ENCODE data around the gene SIGLEC14.

Gene SIGLEC14

DNA sequence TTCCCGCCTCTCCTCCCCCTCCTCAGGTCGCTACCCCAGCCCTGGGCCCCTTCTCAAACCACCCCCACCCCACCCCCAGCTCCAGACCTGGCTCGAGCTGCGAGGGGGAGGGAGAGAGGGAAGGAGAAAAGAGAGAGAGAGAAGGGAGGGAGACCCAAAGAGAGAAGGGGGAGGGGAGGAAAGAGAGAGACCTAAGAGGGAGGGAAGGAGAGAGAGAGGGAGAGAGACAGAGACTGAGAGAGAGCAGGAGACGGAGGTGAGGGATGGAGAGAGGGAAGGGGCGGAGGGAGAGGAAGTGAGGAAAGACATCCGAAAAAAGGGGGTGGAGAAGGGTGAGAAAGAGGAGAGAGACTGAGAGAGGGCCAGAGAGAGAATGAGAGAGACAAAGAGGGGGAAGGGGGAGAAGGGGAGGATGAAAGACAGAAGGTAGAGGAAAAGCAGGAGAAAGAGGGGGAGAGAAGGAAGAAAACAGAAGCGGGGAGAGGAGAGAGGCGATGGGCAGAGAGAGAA, 44.5 kb upstream of the SIGLEC14 start (continued):
- TF ChIP-seq ZNF585B (tag by site-specific recombination; IDR thresholded peaks at IDR 0.05) (no peak), ZNF121 (tag by site-specific recombination; IDR thresholded peaks at IDR 0.05) (no peak), ZBTB11 (tag by site-specific recombination; conservative IDR thresholded peaks at IDR 0.05; ENCODE audit: low read depth) (no peak; the same call in 1 of the 2 replicates), ZNF707 (tag by site-specific recombination; IDR thresholded peaks at IDR 0.05) (no peak), OSR2 (tag by site-specific recombination; IDR thresholded peaks at IDR 0.05) (no peak), ZNF23 (tag by site-specific recombination; IDR thresholded peaks at IDR 0.05; ENCODE audit: borderline replicate concordance) (no peak), ZNF830 (tag by site-specific recombination; IDR thresholded peaks at IDR 0.05; ENCODE audit: low read depth) (no peak), ZSCAN18 (tag by site-specific recombination; IDR thresholded peaks at IDR 0.05) (peak; percentile 77), ZBTB21 (tag by site-specific recombination; IDR thresholded peaks at IDR 0.05) (no peak), ZNF548 (tag by site-specific recombination; IDR thresholded peaks at IDR 0.05) (no peak), ZNF354C (tag by site-specific recombination; IDR thresholded peaks at IDR 0.05; ENCODE audit: borderline replicate concordance, low read depth) (no peak), ZFHX2 (tag by site-specific recombination; conservative IDR thresholded peaks at IDR 0.05) (peak; percentile 81), ZNF24 (tag by site-specific recombination; IDR thresholded peaks at IDR 0.05) (no peak), ZNF580 (tag by site-specific recombination; IDR thresholded peaks at IDR 0.05) (no peak), ZBTB7A (tag by site-specific recombination; IDR thresholded peaks at IDR 0.05; ENCODE audit: low read depth) (no peak), ZNF501 (tag by site-specific recombination; IDR thresholded peaks at IDR 0.05) (no peak), ZNF571 (tag by site-specific recombination; IDR thresholded peaks at IDR 0.05) (no peak), EGR2 (tag by site-specific recombination; IDR thresholded peaks at IDR 0.05; ENCODE audit: low read depth) (peak; percentile 70), ZNF398 (tag by site-specific recombination; IDR thresholded peaks at IDR 0.05) (peak; percentile 89), ZNF239 (tag by site-specific recombination; IDR thresholded peaks at IDR 0.05) (no peak)
- TF ChIP-seq, protein P1, sequence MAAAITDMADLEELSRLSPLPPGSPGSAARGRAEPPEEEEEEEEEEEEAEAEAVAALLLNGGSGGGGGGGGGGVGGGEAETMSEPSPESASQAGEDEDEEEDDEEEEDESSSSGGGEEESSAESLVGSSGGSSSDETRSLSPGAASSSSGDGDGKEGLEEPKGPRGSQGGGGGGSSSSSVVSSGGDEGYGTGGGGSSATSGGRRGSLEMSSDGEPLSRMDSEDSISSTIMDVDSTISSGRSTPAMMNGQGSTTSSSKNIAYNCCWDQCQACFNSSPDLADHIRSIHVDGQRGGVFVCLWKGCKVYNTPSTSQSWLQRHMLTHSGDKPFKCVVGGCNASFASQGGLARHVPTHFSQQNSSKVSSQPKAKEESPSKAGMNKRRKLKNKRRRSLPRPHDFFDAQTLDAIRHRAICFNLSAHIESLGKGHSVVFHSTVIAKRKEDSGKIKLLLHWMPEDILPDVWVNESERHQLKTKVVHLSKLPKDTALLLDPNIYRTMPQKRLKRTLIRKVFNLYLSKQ (tag by site-specific recombination; IDR thresholded peaks at IDR 0.05; ENCODE audit: borderline replicate concordance) = no peak
- TF ChIP-seq, protein P2, sequence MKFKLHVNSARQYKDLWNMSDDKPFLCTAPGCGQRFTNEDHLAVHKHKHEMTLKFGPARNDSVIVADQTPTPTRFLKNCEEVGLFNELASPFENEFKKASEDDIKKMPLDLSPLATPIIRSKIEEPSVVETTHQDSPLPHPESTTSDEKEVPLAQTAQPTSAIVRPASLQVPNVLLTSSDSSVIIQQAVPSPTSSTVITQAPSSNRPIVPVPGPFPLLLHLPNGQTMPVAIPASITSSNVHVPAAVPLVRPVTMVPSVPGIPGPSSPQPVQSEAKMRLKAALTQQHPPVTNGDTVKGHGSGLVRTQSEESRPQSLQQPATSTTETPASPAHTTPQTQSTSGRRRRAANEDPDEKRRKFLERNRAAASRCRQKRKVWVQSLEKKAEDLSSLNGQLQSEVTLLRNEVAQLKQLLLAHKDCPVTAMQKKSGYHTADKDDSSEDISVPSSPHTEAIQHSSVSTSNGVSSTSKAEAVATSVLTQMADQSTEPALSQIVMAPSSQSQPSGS (tag by site-specific recombination; IDR thresholded peaks at IDR 0.05; ENCODE audit: low read depth) = no peak
- TF ChIP-seq, protein P3, sequence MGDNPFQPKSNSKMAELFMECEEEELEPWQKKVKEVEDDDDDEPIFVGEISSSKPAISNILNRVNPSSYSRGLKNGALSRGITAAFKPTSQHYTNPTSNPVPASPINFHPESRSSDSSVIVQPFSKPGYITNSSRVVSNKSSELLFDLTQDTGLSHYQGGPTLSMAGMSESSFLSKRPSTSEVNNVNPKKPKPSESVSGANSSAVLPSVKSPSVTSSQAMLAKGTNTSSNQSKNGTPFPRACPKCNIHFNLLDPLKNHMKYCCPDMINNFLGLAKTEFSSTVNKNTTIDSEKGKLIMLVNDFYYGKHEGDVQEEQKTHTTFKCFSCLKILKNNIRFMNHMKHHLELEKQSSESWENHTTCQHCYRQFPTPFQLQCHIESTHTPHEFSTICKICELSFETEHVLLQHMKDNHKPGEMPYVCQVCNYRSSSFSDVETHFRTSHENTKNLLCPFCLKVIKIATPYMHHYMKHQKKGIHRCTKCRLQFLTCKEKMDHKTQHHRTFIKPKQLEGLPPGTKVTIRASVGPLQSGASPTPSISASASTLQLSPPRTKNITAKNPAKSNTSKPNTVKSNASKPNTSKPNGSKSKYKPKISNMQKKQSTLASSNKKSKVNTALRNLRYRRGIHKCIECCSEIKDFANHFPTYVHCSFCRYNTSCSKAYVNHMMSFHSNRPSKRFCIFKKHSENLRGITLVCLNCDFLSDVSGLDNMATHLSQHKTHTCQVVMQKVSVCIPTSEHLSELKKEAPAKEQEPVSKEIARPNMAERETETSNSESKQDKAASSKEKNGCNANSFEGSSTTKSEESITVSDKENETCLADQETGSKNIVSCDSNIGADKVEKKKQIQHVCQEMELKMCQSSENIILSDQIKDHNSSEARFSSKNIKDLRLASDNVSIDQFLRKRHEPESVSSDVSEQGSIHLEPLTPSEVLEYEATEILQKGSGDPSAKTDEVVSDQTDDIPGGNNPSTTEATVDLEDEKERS (tag by site-specific recombination; IDR thresholded peaks at IDR 0.05) = no peak
- TF ChIP-seq, protein P4, sequence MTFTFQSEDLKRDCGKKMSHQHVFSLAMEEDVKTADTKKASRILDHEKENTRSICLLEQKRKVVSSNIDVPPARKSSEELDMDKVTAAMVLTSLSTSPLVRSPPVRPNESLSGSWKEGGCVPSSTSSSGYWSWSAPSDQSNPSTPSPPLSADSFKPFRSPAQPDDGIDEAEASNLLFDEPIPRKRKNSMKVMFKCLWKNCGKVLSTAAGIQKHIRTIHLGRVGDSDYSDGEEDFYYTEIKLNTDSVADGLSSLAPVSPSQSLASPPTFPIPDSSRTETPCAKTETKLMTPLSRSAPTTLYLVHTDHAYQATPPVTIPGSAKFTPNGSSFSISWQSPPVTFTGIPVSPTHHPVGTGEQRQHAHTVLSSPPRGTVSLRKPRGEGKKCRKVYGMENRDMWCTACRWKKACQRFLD (tag by site-specific recombination; IDR thresholded peaks at IDR 0.05) = no peak

Measured in HEK293 (cell line).